Activated effector memory CD4-positive, alpha-beta T cell treated with Interleukin-2 at 50 U/mL for 16 hours (primary cell): ENCODE results near the gene PTTG1.
"Not testable (repeated sequence)": the region's sequence is repeated elsewhere in the genome, so short reads cannot be mapped to it uniquely, and the experiment has no call there.

Source experiments
- DNase-seq: peaks from one replicate; pipeline ENCODE4 v3.0.0-alpha.2; 2020

The PTTG1 gene

GRCh38 chr5:160427607-160428006, 6.0 kb downstream of the PTTG1 start:
- no peak for DNase-seq

GRCh38 chr5:160432196-160432595, 10.5 kb downstream of the PTTG1 start:
- no peak for DNase-seq

- DNase-seq: no peak
These were observed 11.1 kb downstream of the PTTG1 start for GRCh38 chr5:160432787-160433186.

- DNase-seq: no peak
These were observed 12.4 kb downstream of the PTTG1 start for GRCh38 chr5:160434022-160434531.

GRCh38 chr5:160435532-160435931, 13.9 kb downstream of the PTTG1 start:
- DNase-seq: no peak

GRCh38 chr5:160436017-160436416, 14.4 kb downstream of the PTTG1 start:
- DNase-seq: no peak

- DNase-seq: not testable (repeated sequence)
These were observed 15.0 kb downstream of the PTTG1 start for GRCh38 chr5:160436661-160437060.

GRCh38 chr5:160437271-160437670, 15.6 kb downstream of the PTTG1 start:
- no peak for DNase-seq

GRCh38 chr5:160438316-160439204, 16.9 kb downstream of the PTTG1 start:
- peak; percentile 41 for DNase-seq

GRCh38 chr5:160439205-160439600, 17.5 kb downstream of the PTTG1 start:
- peak; percentile 82 for DNase-seq

- DNase-seq: no peak
These were observed 19.7 kb downstream of the PTTG1 start for GRCh38 chr5:160441311-160441781.

GRCh38 chr5:160442824-160443431, 21.3 kb downstream of the PTTG1 start:
- DNase-seq: no peak

GRCh38 chr5:160444407-160444806, 22.8 kb downstream of the PTTG1 start:
- no peak for DNase-seq

GRCh38 chr5:160445132-160445531, 23.5 kb downstream of the PTTG1 start:
- no peak for DNase-seq

- DNase-seq: no peak
These were observed 24.1 kb downstream of the PTTG1 start for GRCh38 chr5:160445751-160446150.

GRCh38 chr5:160448886-160449285, 27.2 kb downstream of the PTTG1 start:
- no peak for DNase-seq

GRCh38 chr5:160449458-160449857, 27.8 kb downstream of the PTTG1 start:
- DNase-seq: no peak

- DNase-seq: no peak
These were observed 28.7 kb downstream of the PTTG1 start for GRCh38 chr5:160450164-160450932.

- DNase-seq: no peak
These were observed 29.6 kb downstream of the PTTG1 start for GRCh38 chr5:160451281-160451680.

- DNase-seq: no peak
These were observed 30.4 kb downstream of the PTTG1 start for GRCh38 chr5:160452036-160452435.

GRCh38 chr5:160452795-160453194, 31.1 kb downstream of the PTTG1 start:
- DNase-seq: no peak

GRCh38 chr5:160453751-160454150, 32.1 kb downstream of the PTTG1 start:
- no peak for DNase-seq

- DNase-seq: no peak
These were observed 33.9 kb downstream of the PTTG1 start for GRCh38 chr5:160455600-160455999.
